Endothelial cell of umbilical vein (primary cell): Measurements from ENCODE around the gene LIN7C.

ENCODE experiments used
- EZH2 ChIP-seq: IDR thresholded peaks from 2 replicates; pipeline ENCODE4 v1.6.1; 2012; ENCODE audit warnings: borderline replicate concordance, low read depth, mild to moderate bottlenecking, moderate library complexity, low read length, inconsistent platforms; ENCODE audit not compliant: severe bottlenecking
- JUN ChIP-seq: IDR thresholded peaks from 2 replicates; pipeline ENCODE4 v1.6.1; 2011; ENCODE audit warnings: borderline replicate concordance, low read depth; ENCODE audit not compliant: insufficient read length, insufficient read depth
- POLR2A ChIP-seq: IDR thresholded peaks from 2 replicates; pipeline ENCODE4 v1.6.1; 2012; ENCODE audit warnings: low read depth, mild to moderate bottlenecking, control low read depth, low read length
- POLR2AphosphoS5 ChIP-seq: IDR thresholded peaks from 2 replicates; pipeline ENCODE4 v1.6.1; 2012; ENCODE audit warnings: low read depth, mild to moderate bottlenecking, control low read depth, low read length, moderate library complexity; ENCODE audit not compliant: insufficient read depth
- TF ChIP-seq, protein P1 (sequence below), 2 donors: IDR thresholded peaks; 1 replicate in 1 of 2; 2 replicates in 1 of 2; pipeline ENCODE4 v1.5.1; 2011; ENCODE audit warnings: low read length in 2 of 2, mild to moderate bottlenecking in 2 of 2, moderate library complexity in 2 of 2, control low read depth in 1 of 2, inconsistent platforms in 1 of 2, low read depth in 1 of 2; ENCODE audit not compliant: insufficient read depth in 1 of 2; ENCODE audit errors: extremely low read depth in 1 of 2
- TF ChIP-seq, protein P2 (sequence below): IDR thresholded peaks from 2 replicates; pipeline ENCODE4 v1.6.1; 2011; ENCODE audit not compliant: insufficient read depth, insufficient read length

DNA sequence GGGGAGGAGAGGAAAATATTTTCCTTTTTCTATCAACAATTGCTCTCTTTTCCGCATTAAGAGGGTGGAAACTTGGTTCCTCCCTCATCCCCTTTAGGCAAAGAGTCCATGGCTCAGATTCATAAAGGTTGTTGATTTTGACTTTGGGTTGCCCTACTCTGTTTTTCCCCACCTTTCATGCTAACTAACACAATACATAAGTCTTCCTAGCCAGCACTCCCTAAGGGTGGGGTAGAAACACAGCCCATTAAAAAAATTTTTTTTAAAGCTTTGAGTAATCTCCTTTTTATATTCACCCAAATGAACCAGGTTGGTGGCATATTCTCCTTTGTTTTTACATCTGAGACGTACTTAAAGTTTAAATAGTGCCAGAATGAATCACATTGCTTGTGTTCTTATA, 20.0 kb upstream of the LIN7C start:
- no peak for TF ChIP-seq POLR2A
- TF ChIP-seq, protein P1, sequence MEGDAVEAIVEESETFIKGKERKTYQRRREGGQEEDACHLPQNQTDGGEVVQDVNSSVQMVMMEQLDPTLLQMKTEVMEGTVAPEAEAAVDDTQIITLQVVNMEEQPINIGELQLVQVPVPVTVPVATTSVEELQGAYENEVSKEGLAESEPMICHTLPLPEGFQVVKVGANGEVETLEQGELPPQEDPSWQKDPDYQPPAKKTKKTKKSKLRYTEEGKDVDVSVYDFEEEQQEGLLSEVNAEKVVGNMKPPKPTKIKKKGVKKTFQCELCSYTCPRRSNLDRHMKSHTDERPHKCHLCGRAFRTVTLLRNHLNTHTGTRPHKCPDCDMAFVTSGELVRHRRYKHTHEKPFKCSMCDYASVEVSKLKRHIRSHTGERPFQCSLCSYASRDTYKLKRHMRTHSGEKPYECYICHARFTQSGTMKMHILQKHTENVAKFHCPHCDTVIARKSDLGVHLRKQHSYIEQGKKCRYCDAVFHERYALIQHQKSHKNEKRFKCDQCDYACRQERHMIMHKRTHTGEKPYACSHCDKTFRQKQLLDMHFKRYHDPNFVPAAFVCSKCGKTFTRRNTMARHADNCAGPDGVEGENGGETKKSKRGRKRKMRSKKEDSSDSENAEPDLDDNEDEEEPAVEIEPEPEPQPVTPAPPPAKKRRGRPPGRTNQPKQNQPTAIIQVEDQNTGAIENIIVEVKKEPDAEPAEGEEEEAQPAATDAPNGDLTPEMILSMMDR (IDR thresholded peaks at IDR 0.05; ENCODE audit: extremely low read depth in 1 of 2, insufficient read depth in 1 of 2, low read depth in 1 of 2, low read length in 2 of 2) = no peak
- no peak for TF ChIP-seq POLR2AphosphoS5
- no peak for TF ChIP-seq EZH2
- TF ChIP-seq, protein P2, sequence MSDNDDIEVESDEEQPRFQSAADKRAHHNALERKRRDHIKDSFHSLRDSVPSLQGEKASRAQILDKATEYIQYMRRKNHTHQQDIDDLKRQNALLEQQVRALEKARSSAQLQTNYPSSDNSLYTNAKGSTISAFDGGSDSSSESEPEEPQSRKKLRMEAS = no peak
- no peak for TF ChIP-seq JUN
